SK-N-SH (cell line): Measurements from ENCODE around the gene ZBTB12. TPM values are rescaled to one million over a fixed set of nuclear protein-coding genes. Genes with fewer than 3 reads are reported as not detected.

Experiments used
- CTCF ChIA-PET: fragments of 300-600, 350-600 bp; formaldehyde crosslinking; extraction: SDS; loops from one replicate; lab custom pipeline; 2021; lab: Yijun Ruan, JAX
- POLR2A ChIA-PET: fragments of 350-600 bp; sonication (Branson Sonifier 250); formaldehyde crosslinking; extraction: SDS; loops from one replicate; lab custom pipeline; 2020; ENCODE audit warnings: antibody characterized with exemption, inconsistent platforms; lab: Yijun Ruan, JAX
- DNase-seq: peaks from one replicate; pipeline ENCODE4 v3.0.0; 2012
- H2AFZ ChIP-seq: fragments of 200-600 bp; sonication (generic); 2 replicates; pipeline ENCODE4 v1.8.1; 2016; ENCODE audit warnings: antibody characterized with exemption, mild to moderate bottlenecking, low read depth
- H3F3A ChIP-seq: fragments of 200-600 bp; sonication (generic); replicated peaks from 2 replicates; pipeline ENCODE3; 2016; ENCODE audit warnings: antibody characterized with exemption, mild to moderate bottlenecking; ENCODE audit not compliant: insufficient read depth
- H3K27ac ChIP-seq, 2 experiments: fragments of 200-500 bp in 1 of 2; fragments of 200-600 bp in 1 of 2; sonication (Bioruptor generic) in 1 of 2; sonication (generic), shearing (Covaris generic) in 1 of 2; 2 replicates each; pipeline versions ENCODE4 v1.5.1 to v1.6.1; 2014 to 2016; ENCODE audit warnings: low read depth in 2 of 2, inconsistent platforms in 1 of 2, low read length in 1 of 2, mild to moderate bottlenecking in 1 of 2, mixed read lengths in 1 of 2
- H3K27me3 ChIP-seq: fragments of 200-600 bp; sonication (generic), shearing (Covaris generic); 2 replicates; pipeline ENCODE4 v1.6.1; 2016; ENCODE audit warnings: mixed run types; ENCODE audit not compliant: insufficient read depth
- H3K36me3 ChIP-seq, 2 experiments: fragments of 200-500 bp in 1 of 2; fragments of 200-600 bp in 1 of 2; sonication (Bioruptor generic) in 1 of 2; sonication (generic) in 1 of 2; replicated peaks in 1 of 2; 2 replicates each; pipeline versions ENCODE3 to v1.5.1; 2014 to 2016; ENCODE audit warnings: low read length in 1 of 2, mild to moderate bottlenecking in 1 of 2; ENCODE audit not compliant: insufficient read depth in 2 of 2, control insufficient read depth in 1 of 2
- H3K4me1 ChIP-seq, 2 experiments: fragments of 200-500 bp in 1 of 2; fragments of 200-600 bp in 1 of 2; sonication (Bioruptor generic) in 1 of 2; sonication (generic), shearing (Covaris generic) in 1 of 2; 2 replicates each; pipeline versions ENCODE4 v1.5.1 to v1.6.1; 2014 to 2016; ENCODE audit warnings: low read depth in 1 of 2, low read length in 1 of 2, mixed run types in 1 of 2; ENCODE audit not compliant: insufficient read depth in 2 of 2, control insufficient read depth in 1 of 2
- H3K4me2 ChIP-seq: fragments of 200-600 bp; sonication (generic), shearing (Covaris generic); 2 replicates; pipeline ENCODE4 v1.6.1; 2017; ENCODE audit warnings: mixed run types
- H3K4me3 ChIP-seq, 2 experiments: fragments of 200-500 bp in 1 of 2; fragments of 200-600 bp in 1 of 2; sonication (Bioruptor generic) in 1 of 2; sonication (generic), shearing (Covaris generic) in 1 of 2; 2 replicates each; pipeline versions ENCODE4 v1.5.1 to v1.8.1; 2014 to 2016; ENCODE audit warnings: low read depth in 2 of 2, inconsistent platforms in 1 of 2, low read length in 1 of 2, mild to moderate bottlenecking in 1 of 2, mixed read lengths in 1 of 2, moderate library complexity in 1 of 2
- H3K79me2 ChIP-seq: fragments of 200-600 bp; sonication (generic); 2 replicates; pipeline ENCODE4 v1.8.1; 2017; ENCODE audit warnings: mild to moderate bottlenecking; ENCODE audit not compliant: insufficient read depth
- H3K9ac ChIP-seq: fragments of 200-600 bp; sonication (generic); 2 replicates; pipeline ENCODE4 v1.6.1; 2017; ENCODE audit warnings: mixed run types
- H3K9me2 ChIP-seq: fragments of 200-600 bp; sonication (generic); 2 replicates; pipeline ENCODE4 v1.6.1; 2017; ENCODE audit warnings: mixed run types
- H3K9me3 ChIP-seq: fragments of 200-600 bp; sonication (generic); 2 replicates; pipeline ENCODE4 v1.6.1; 2017; ENCODE audit warnings: mixed run types, mild to moderate bottlenecking, moderate library complexity
- H4K20me1 ChIP-seq: fragments of 200-600 bp; sonication (generic); 2 replicates; pipeline ENCODE4 v1.6.1; 2017; ENCODE audit warnings: mild to moderate bottlenecking, mixed run types; ENCODE audit not compliant: insufficient read depth
- CHD2 ChIP-seq: fragments of 150-350 bp; IDR thresholded peaks from 2 replicates; pipeline ENCODE4 v1.6.1; 2018; ENCODE audit warnings: low read length; ENCODE audit not compliant: partially characterized antibody
- CTCF ChIP-seq: fragments of 200-600 bp; sonication (generic); IDR thresholded peaks from 2 replicates; pipeline ENCODE4 v1.6.1; 2017; ENCODE audit warnings: antibody characterized with exemption, mild to moderate bottlenecking, moderate library complexity
- EZH2phosphoT487 ChIP-seq: fragments of 200-600 bp; sonication (generic); IDR thresholded peaks from 2 replicates; pipeline ENCODE4 v1.6.1; 2017; ENCODE audit warnings: low read depth, mixed run types, mild to moderate bottlenecking, antibody characterized with exemption, moderate library complexity, borderline replicate concordance
- FOSL2 ChIP-seq: IDR thresholded peaks from 2 replicates; pipeline ENCODE4 v1.4.0; 2012; ENCODE audit warnings: low read depth, mild to moderate bottlenecking, moderate library complexity, borderline replicate concordance
- FOXJ3 ChIP-seq: sonication (generic); formaldehyde crosslinking; IDR thresholded peaks from 2 replicates; pipeline ENCODE4 v1.5.1; 2020; ENCODE audit warnings: mild to moderate bottlenecking, missing genetic modification reagents
- FOXM1 ChIP-seq: IDR thresholded peaks from 2 replicates; pipeline ENCODE4 v1.4.0; 2012; ENCODE audit warnings: low read depth, mild to moderate bottlenecking
- IRF3 ChIP-seq: fragments of 150-350 bp; IDR thresholded peaks from 2 replicates; pipeline ENCODE4 v1.6.1; 2016; ENCODE audit warnings: mild to moderate bottlenecking, low read depth, low read length
- JUND ChIP-seq: IDR thresholded peaks from 2 replicates; pipeline ENCODE4 v1.4.0; 2012
- NRF1 ChIP-seq: IDR thresholded peaks from 2 replicates; pipeline ENCODE4 v1.6.1; 2012; ENCODE audit warnings: low read depth, mild to moderate bottlenecking, low read length
- RAD21 ChIP-seq: IDR thresholded peaks from 2 replicates; pipeline ENCODE4 v1.6.1; 2012; ENCODE audit warnings: mild to moderate bottlenecking, low read length
- REST ChIP-seq: IDR thresholded peaks from 2 replicates; pipeline ENCODE4 v1.6.1; 2012; ENCODE audit warnings: mild to moderate bottlenecking, low read depth, low read length, moderate library complexity
- SIN3A ChIP-seq: IDR thresholded peaks from 2 replicates; pipeline ENCODE4 v1.6.1; 2012; ENCODE audit warnings: low read depth, mild to moderate bottlenecking, low read length, moderate library complexity, borderline replicate concordance
- SMC3 ChIP-seq: IDR thresholded peaks from 2 replicates; pipeline ENCODE4 v1.6.1; 2012; ENCODE audit warnings: low read depth, low read length, improper control_type of control experiment
- TAF1 ChIP-seq: IDR thresholded peaks from 2 replicates; pipeline ENCODE4 v1.6.1; 2012; ENCODE audit warnings: low read depth, mild to moderate bottlenecking, low read length, moderate library complexity, borderline replicate concordance
- YY1 ChIP-seq: IDR thresholded peaks from 2 replicates; pipeline ENCODE4 v1.4.0; 2012; ENCODE audit warnings: low read depth, mild to moderate bottlenecking
- ZBTB33 ChIP-seq: IDR thresholded peaks from 2 replicates; pipeline ENCODE4 v1.4.0; 2012; ENCODE audit warnings: low read depth, borderline replicate concordance
- WGBS: methylation state at CpG from one replicate; pipeline ENCODE4 v1.1.6; 2017; ENCODE audit warnings: low lambda C conversion rate; 5-methylcytosine and 5-hydroxymethylcytosine counted together
- polyA plus RNA-seq, 3 experiments: library from polyadenylated mRNA; depleted of rRNA; stranded (reverse); fragments of >200 nt; gene quantifications; 2 replicates each; pipeline ENCODE4 v1.2.3, GENCODE V29; 2012

ZBTB12 gene
- polyA plus RNA-seq, 1 of the 3 experiments (the other 2 are of a cell fraction): 8.3 TPM

- CTCF ChIA-PET: interaction anchor here (0.9 to 3.1 kb wide), 2 partner anchors 10 to 46 kb away, joined by 3 to 9 read pairs; no protein-coding TSS in a partner anchor
- POLR2A ChIA-PET: no interaction called here
- TF ChIP-seq CTCF (no peak), FOXM1 (no peak)
- Histone ChIP-seq H3K9ac (no peak overlapping the region), H3K9me3 (no peaks in the 10 kb centered on the region), H3K4me2 (no peak overlapping the region), H3K79me2 (peaks cover 2% of the 10 kb centered on the region; the same call in 1 of the 2 replicates), H3K36me3 (no peaks in the 10 kb centered on the region), H4K20me1 (no peaks in the 10 kb centered on the region), H3K27me3 (no peaks in the 10 kb centered on the region), H2AFZ (no peak overlapping the region), H3K27ac (no peak overlapping the region), H3F3A (peaks cover 28% of the 10 kb centered on the region), H3K4me3 (no peak overlapping the region), H3K4me1 (peaks cover 4 to 9% of the 10 kb centered on the region in 2 experiments; a peak in 1 of 4 replicates), H3K9me2 (no peaks in the 10 kb centered on the region)
- no peak for DNase-seq
- 64% methylated on average over 4 of the region's 4 CpGs for WGBS
These were observed 4.2 kb upstream of the ZBTB12 start for GRCh38 chr6:31906122-31906521.

GRCh38 chr6:31905041-31905440 is 3.2 kb upstream of the ZBTB12 start:
- Histone ChIP-seq H3K4me3 (no peak overlapping the region), H3K4me1 (peaks cover under 1 to 18% of the 10 kb centered on the region in 2 experiments; a peak in 1 of 4 replicates), H3K9me2 (no peaks in the 10 kb centered on the region), H2AFZ (no peak overlapping the region), H3K4me2 (no peak overlapping the region), H3K9me3 (no peaks in the 10 kb centered on the region), H3F3A (peaks cover 17% of the 10 kb centered on the region), H3K36me3 (no peaks in the 10 kb centered on the region), H4K20me1 (no peaks in the 10 kb centered on the region), H3K79me2 (peaks cover 3% of the 10 kb centered on the region; the same call in 1 of the 2 replicates), H3K9ac (no peak overlapping the region), H3K27ac (no peak overlapping the region), H3K27me3 (no peaks in the 10 kb centered on the region)
- WGBS: 91% methylated on average over 1 of the region's 1 CpG
- ChIA-PET POLR2A (no interaction called here), CTCF (interaction anchor here (3.1 kb wide), 1 partner anchor 48 kb away, joined by 9 read pairs; no protein-coding TSS in a partner anchor)
- DNase-seq: no peak
- TF ChIP-seq FOXJ3 (CRISPR knock-in tag) (no peak), ZBTB33 (no peak), JUND (no peak), SIN3A (no peak), SMC3 (no peak), YY1 (no peak), REST (no peak), NRF1 (no peak), FOSL2 (no peak), TAF1 (no peak), IRF3 (no peak), RAD21 (no peak), CHD2 (no peak), EZH2phosphoT487 (no peak)
